ENCODE data around the gene KLRC1. TPM values are rescaled to one million over a fixed set of nuclear protein-coding genes. Genes with fewer than 3 reads are reported as not detected.

KLRC1 gene
- total RNA-seq, 1 experiment from 2014 or later = not detected

GRCh38 chr12:10400829-10401228 is 52.3 kb downstream of the KLRC1 start (continued):
- TF ChIP-seq, protein P1, sequence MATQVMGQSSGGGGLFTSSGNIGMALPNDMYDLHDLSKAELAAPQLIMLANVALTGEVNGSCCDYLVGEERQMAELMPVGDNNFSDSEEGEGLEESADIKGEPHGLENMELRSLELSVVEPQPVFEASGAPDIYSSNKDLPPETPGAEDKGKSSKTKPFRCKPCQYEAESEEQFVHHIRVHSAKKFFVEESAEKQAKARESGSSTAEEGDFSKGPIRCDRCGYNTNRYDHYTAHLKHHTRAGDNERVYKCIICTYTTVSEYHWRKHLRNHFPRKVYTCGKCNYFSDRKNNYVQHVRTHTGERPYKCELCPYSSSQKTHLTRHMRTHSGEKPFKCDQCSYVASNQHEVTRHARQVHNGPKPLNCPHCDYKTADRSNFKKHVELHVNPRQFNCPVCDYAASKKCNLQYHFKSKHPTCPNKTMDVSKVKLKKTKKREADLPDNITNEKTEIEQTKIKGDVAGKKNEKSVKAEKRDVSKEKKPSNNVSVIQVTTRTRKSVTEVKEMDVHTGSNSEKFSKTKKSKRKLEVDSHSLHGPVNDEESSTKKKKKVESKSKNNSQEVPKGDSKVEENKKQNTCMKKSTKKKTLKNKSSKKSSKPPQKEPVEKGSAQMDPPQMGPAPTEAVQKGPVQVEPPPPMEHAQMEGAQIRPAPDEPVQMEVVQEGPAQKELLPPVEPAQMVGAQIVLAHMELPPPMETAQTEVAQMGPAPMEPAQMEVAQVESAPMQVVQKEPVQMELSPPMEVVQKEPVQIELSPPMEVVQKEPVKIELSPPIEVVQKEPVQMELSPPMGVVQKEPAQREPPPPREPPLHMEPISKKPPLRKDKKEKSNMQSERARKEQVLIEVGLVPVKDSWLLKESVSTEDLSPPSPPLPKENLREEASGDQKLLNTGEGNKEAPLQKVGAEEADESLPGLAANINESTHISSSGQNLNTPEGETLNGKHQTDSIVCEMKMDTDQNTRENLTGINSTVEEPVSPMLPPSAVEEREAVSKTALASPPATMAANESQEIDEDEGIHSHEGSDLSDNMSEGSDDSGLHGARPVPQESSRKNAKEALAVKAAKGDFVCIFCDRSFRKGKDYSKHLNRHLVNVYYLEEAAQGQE (IDR thresholded peaks at IDR 0.05; ENCODE audit: low read depth) = no peak
- no peak for TF ChIP-seq SRF (IDR thresholded peaks at IDR 0.05; ENCODE audit: low read depth)
- no peak for TF ChIP-seq SP1 (IDR thresholded peaks at IDR 0.05; ENCODE audit: low read depth)
- no peak for TF ChIP-seq MAX (IDR thresholded peaks at IDR 0.05)
- TF ChIP-seq POLR2AphosphoS5 (IDR thresholded peaks at IDR 0.05; ENCODE audit: low read depth, low read length) = no peak
- no peak for TF ChIP-seq ELF1 (IDR thresholded peaks at IDR 0.05; ENCODE audit: borderline replicate concordance, low read depth)
- no peak for TF ChIP-seq CBX3 (IDR thresholded peaks at IDR 0.05; ENCODE audit: low read depth)

GRCh38 chr12:10398168-10398567 is 55.0 kb downstream of the KLRC1 start:
- CTCF ChIA-PET = interaction anchor here (1.4 kb wide), 1 partner anchor 13 kb away, joined by 3 read pairs; no protein-coding TSS in a partner anchor
- no peak overlapping the region for H2AFZ ChIP-seq (ENCODE audit: low read depth, low read length, poor library complexity, severe bottlenecking)
- no peaks in the 10 kb centered on the region for H3K27me3 ChIP-seq (ENCODE audit: insufficient read depth, low read length)
- H4K20me1 ChIP-seq (ENCODE audit: insufficient read depth) = no peaks in the 10 kb centered on the region
- no peaks in the 10 kb centered on the region for H3K9me3 ChIP-seq (ENCODE audit: control insufficient read depth in 1 of 2, insufficient read depth in 1 of 2, low read depth in 1 of 2, low read length in 2 of 2)
- no peak overlapping the region for H3K4me3 ChIP-seq (replicated peaks in 1 of 2; ENCODE audit: low read depth in 1 of 2, low read length in 2 of 2)
- H3K4me2 ChIP-seq (ENCODE audit: low read length) = no peak overlapping the region
- POLR2A ChIA-PET = no interaction called here
- intact Hi-C loops (cut with micrococcal nuclease) = no loop called here
- TF ChIP-seq, protein P2, sequence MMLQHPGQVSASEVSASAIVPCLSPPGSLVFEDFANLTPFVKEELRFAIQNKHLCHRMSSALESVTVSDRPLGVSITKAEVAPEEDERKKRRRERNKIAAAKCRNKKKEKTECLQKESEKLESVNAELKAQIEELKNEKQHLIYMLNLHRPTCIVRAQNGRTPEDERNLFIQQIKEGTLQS (IDR thresholded peaks at IDR 0.05) = no peak
- no peak for TF ChIP-seq SRF (IDR thresholded peaks at IDR 0.05; ENCODE audit: low read depth)
- no peak for TF ChIP-seq EZH2 (IDR thresholded peaks at IDR 0.05)
- no peak for TF ChIP-seq ZBTB33 (IDR thresholded peaks at IDR 0.05; ENCODE audit: extremely low read depth, insufficient replicate concordance, low read length)
- no peak for TF ChIP-seq ZNF274 (IDR thresholded peaks at IDR 0.05; ENCODE audit: low read depth, low read length)
- no peak for TF ChIP-seq MAX (IDR thresholded peaks at IDR 0.05)
- TF ChIP-seq ZFX (IDR thresholded peaks at IDR 0.05) = no peak
- RAD21 ChIA-PET (ENCODE audit: low non-redundant PET in 1 of 2, low total read pairs in 2 of 2, uncharacterized antibody in 2 of 2, unreplicated experiment in 2 of 2) = no interaction called here
- DNase-seq (ENCODE audit: low read depth, low spot score) = no peak
- H3K27ac ChIP-seq (ENCODE audit: low read depth, low read length) = no peak overlapping the region
- no TSS peak for BruUV-seq (replicated peaks)
- no peaks in the 10 kb centered on the region for H3K9me2 ChIP-seq (ENCODE audit: insufficient read depth)
- H3K4me1 ChIP-seq (ENCODE audit: control insufficient read depth in 1 of 2, insufficient read depth in 2 of 2, low read length in 2 of 2) = peaks cover 3 to 30% of the 10 kb centered on the region in 2 experiments; a peak in 3 of 4 replicates
- no peak for ATAC-seq
- H3K9ac ChIP-seq (ENCODE audit: low read length) = no peak overlapping the region
- H3K36me3 ChIP-seq (ENCODE audit: control insufficient read depth in 1 of 2, insufficient read depth in 2 of 2, low read length in 2 of 2) = no peaks in the 10 kb centered on the region
- H3K79me2 ChIP-seq (ENCODE audit: insufficient read depth, low read length) = no peaks in the 10 kb centered on the region

Data from HCT116 (cell line).